ENCODE data around the gene FLII.
"Not testable (repeated sequence)": the region's sequence is repeated elsewhere in the genome, so short reads cannot be mapped to it uniquely, and the experiment has no call there.

Gene FLII

GRCh38 chr17:18224053-18224386 is 34.5 kb downstream of the FLII start:
- no peak for DNase-seq (ENCODE audit: low read depth in 4 of 4, low spot score in 1 of 4)

- DNase-seq (ENCODE audit: low read depth in 4 of 4, low spot score in 1 of 4): no peak
These were observed 39.7 kb downstream of the FLII start for GRCh38 chr17:18218756-18219415.

GRCh38 chr17:18217412-18218015 is 41.0 kb downstream of the FLII start:
- peak; percentile 49 to 66 (median 52) for DNase-seq (ENCODE audit: low read depth in 4 of 4, low spot score in 1 of 4)

GRCh38 chr17:18216906-18217305 is 41.6 kb downstream of the FLII start:
- DNase-seq (ENCODE audit: low read depth in 4 of 4, low spot score in 1 of 4): not testable (repeated sequence)

- no peak for DNase-seq (ENCODE audit: low read depth in 4 of 4, low spot score in 1 of 4)
These were observed 44.8 kb downstream of the FLII start for GRCh38 chr17:18213666-18214270.

GRCh38 chr17:18208092-18208491 is 50.4 kb downstream of the FLII start:
- DNase-seq (ENCODE audit: low read depth in 4 of 4, low spot score in 1 of 4): no peak

GRCh38 chr17:18206962-18207361 is 51.6 kb downstream of the FLII start:
- DNase-seq (ENCODE audit: low read depth in 4 of 4, low spot score in 1 of 4): no peak

- DNase-seq (ENCODE audit: low read depth in 4 of 4, low spot score in 1 of 4): no peak
These were observed 52.7 kb downstream of the FLII start for GRCh38 chr17:18205861-18206260.

- DNase-seq (ENCODE audit: low read depth in 4 of 4, low spot score in 1 of 4): no peak
These were observed 55.2 kb downstream of the FLII start for GRCh38 chr17:18203308-18203707.

- no peak for DNase-seq (ENCODE audit: low read depth in 4 of 4, low spot score in 1 of 4)
These were observed 57.4 kb downstream of the FLII start for GRCh38 chr17:18201108-18201507.

- DNase-seq (ENCODE audit: low read depth in 4 of 4, low spot score in 1 of 4): no peak
These were observed 60.0 kb downstream of the FLII start for GRCh38 chr17:18198530-18198929.

- DNase-seq (ENCODE audit: low read depth in 4 of 4, low spot score in 1 of 4): no peak
These were observed 60.9 kb downstream of the FLII start for GRCh38 chr17:18197535-18198194.

GRCh38 chr17:18195246-18195645 is 63.3 kb downstream of the FLII start:
- DNase-seq (ENCODE audit: low read depth in 4 of 4, low spot score in 1 of 4): no peak
